Stimulated activated CD4-positive, alpha-beta T cell treated with anti-CD3 and anti-CD28 coated beads, TNF-alpha, amount 100 ng/mL, for 1 hour (primary cell): ENCODE results near the gene PCMT1.
A peak's percentile ranks its signal among the peaks of the same experiment; 100 is the strongest.
"Not testable (repeated sequence)": the region's sequence is repeated elsewhere in the genome, so short reads cannot be mapped to it uniquely, and the experiment has no call there.

Source experiments
- DNase-seq, 3 donors: peaks; one replicate each; pipeline ENCODE4 v3.0.0-alpha.2; 2020; ENCODE audit warnings: low read depth in 3 of 3, low spot score in 1 of 3

Gene PCMT1

GRCh38 chr6:149749082-149749593, 403 bp upstream of the PCMT1 start:
- DNase-seq, result not testable (repeated sequence)

GRCh38 chr6:149750136-149750609, 632 bp downstream of the PCMT1 start:
- DNase-seq, result peak in 1 of 3 donors; percentile 27

- DNase-seq, result no peak
Observed at GRCh38 chr6:149751239-149751638, 1.7 kb downstream of the PCMT1 start.

GRCh38 chr6:149751920-149752319, 2.4 kb downstream of the PCMT1 start:
- not testable (repeated sequence) for DNase-seq

- DNase-seq, result no peak
Observed at GRCh38 chr6:149752600-149753373, 3.2 kb downstream of the PCMT1 start.

GRCh38 chr6:149753374-149753637, 3.8 kb downstream of the PCMT1 start:
- not testable (repeated sequence) for DNase-seq

- DNase-seq, result no peak
Observed at GRCh38 chr6:149754548-149754947, 5.0 kb downstream of the PCMT1 start.

- DNase-seq, result no peak
Observed at GRCh38 chr6:149755300-149756260, 6.0 kb downstream of the PCMT1 start.

- no peak for DNase-seq
Observed at GRCh38 chr6:149756261-149756636, 6.7 kb downstream of the PCMT1 start.

GRCh38 chr6:149761438-149761837, 11.9 kb downstream of the PCMT1 start:
- DNase-seq, result no peak

GRCh38 chr6:149763866-149764265, 14.3 kb downstream of the PCMT1 start:
- DNase-seq, result no peak

GRCh38 chr6:149766156-149766769, 16.7 kb downstream of the PCMT1 start:
- DNase-seq, result no peak

GRCh38 chr6:149769676-149770075, 20.1 kb downstream of the PCMT1 start:
- DNase-seq, result no peak

GRCh38 chr6:149771185-149771584, 21.6 kb downstream of the PCMT1 start:
- DNase-seq, result no peak

GRCh38 chr6:149771925-149772324, 22.4 kb downstream of the PCMT1 start:
- no peak for DNase-seq

- no peak for DNase-seq
Observed at GRCh38 chr6:149777624-149778023, 28.1 kb downstream of the PCMT1 start.

GRCh38 chr6:149779644-149779963, 30.1 kb downstream of the PCMT1 start:
- DNase-seq, result no peak

GRCh38 chr6:149781715-149782114, 32.2 kb downstream of the PCMT1 start:
- no peak for DNase-seq

GRCh38 chr6:149782337-149782736, 32.8 kb downstream of the PCMT1 start:
- DNase-seq, result no peak

GRCh38 chr6:149783551-149783950, 34.0 kb downstream of the PCMT1 start:
- DNase-seq, result no peak

GRCh38 chr6:149806127-149806526, 56.6 kb downstream of the PCMT1 start:
- no peak for DNase-seq

GRCh38 chr6:149809798-149810197, 60.3 kb downstream of the PCMT1 start:
- no peak for DNase-seq
